Vagina (tissue), 2 donors: ENCODE measurements around the gene TENT5C.

Experiments
- POLR2A ChIP-seq, 2 donors: fragments of 450-650 bp; IDR thresholded peaks; one replicate each; pipeline ENCODE4 v1.6.1; 2017; ENCODE audit warnings: antibody characterized with exemption in 2 of 2, mild to moderate bottlenecking in 2 of 2, moderate library complexity in 2 of 2
- TF ChIP-seq, protein P1 (sequence below), 3 experiments: fragments of 450-650 bp in 2 of 3; fragments of 200-600 bp in 1 of 3; sonication (generic) in 1 of 3; IDR thresholded peaks; one replicate each; pipeline ENCODE4 v1.5.1; 2017 to 2019; ENCODE audit warnings: antibody characterized with exemption in 3 of 3, mild to moderate bottlenecking in 2 of 3, moderate library complexity in 2 of 3

DNA sequence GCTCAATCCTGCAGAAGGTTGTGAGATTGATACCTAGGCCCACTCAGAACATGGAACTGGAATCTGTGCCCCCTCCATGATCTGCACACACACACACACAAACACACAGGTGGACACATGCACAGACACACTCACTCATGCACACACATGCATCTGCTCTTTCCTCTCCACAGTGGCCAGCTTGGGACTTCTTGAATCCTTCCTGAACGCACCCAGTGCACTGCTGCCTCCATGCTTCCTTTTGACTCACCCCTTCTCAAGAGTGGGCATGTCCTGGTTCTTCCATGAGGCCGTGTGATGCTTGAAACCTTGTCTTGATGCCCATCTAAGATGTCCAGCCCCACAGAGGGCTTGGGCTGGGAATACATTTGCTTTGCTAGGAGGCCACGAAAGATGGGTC, 25.4 kb upstream of the TENT5C start:
- TF ChIP-seq, protein P1, sequence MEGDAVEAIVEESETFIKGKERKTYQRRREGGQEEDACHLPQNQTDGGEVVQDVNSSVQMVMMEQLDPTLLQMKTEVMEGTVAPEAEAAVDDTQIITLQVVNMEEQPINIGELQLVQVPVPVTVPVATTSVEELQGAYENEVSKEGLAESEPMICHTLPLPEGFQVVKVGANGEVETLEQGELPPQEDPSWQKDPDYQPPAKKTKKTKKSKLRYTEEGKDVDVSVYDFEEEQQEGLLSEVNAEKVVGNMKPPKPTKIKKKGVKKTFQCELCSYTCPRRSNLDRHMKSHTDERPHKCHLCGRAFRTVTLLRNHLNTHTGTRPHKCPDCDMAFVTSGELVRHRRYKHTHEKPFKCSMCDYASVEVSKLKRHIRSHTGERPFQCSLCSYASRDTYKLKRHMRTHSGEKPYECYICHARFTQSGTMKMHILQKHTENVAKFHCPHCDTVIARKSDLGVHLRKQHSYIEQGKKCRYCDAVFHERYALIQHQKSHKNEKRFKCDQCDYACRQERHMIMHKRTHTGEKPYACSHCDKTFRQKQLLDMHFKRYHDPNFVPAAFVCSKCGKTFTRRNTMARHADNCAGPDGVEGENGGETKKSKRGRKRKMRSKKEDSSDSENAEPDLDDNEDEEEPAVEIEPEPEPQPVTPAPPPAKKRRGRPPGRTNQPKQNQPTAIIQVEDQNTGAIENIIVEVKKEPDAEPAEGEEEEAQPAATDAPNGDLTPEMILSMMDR (IDR thresholded peaks at IDR 0.05): no peak
- no peak for TF ChIP-seq POLR2A (IDR thresholded peaks at IDR 0.05)
